H4 (cell line): Measurements from ENCODE around the gene MCTP1. TPM values are rescaled to one million over a fixed set of nuclear protein-coding genes. Genes with fewer than 3 reads are reported as not detected.

Source experiments
- DNase-seq: peaks from one replicate; pipeline ENCODE4 v3.0.0-alpha.2; 2015; ENCODE audit warnings: low spot score
- total RNA-seq: library from RNA; depleted of rRNA; stranded (reverse); fragments of >200 nt; shearing (Covaris generic); gene quantifications from 2 replicates; pipeline ENCODE4 v1.2.3, GENCODE V29; 2014

MCTP1 gene
- total RNA-seq, 1 experiment from 2014 or later = 6.5 TPM

DNA sequence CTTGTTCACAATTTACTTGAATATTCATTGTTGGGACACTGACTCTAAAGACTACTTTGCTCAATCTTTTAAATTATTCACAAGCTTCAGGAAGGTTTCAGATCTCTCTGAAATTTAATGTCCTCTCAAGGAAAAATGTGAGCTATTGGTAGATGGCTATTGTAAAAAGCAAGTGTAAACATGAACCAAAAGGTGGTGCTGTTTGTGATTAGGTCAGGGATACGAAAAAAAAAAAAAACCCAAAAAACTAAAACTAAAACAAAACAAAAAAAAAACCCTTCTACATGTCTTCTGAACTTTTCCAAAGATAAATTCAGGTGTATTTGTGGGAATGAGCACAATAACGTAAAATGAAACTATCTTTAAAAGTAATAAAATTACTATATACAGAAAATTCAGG lies 472.7 kb downstream of the MCTP1 start:
- DNase-seq = no peak

DNA sequence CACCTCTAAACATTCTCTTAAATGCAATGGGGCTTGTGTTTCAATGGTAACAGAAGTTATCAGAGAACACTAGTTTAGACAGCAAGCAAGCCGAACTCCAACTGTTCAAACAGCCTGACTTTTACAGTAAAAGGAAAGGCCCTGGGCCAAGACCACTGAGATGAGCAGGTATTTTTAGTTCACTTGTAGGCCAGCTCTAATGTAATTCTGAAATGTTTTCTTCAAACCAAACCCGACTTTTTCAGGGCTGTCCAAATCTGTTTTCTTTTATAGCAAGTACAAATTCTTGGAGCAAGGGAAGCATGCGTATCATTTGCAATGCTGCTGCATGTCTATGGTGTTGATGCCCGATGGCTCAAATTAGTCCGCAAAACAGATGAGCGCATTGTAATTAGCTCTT lies 473.6 kb downstream of the MCTP1 start:
- no peak for DNase-seq

DNA sequence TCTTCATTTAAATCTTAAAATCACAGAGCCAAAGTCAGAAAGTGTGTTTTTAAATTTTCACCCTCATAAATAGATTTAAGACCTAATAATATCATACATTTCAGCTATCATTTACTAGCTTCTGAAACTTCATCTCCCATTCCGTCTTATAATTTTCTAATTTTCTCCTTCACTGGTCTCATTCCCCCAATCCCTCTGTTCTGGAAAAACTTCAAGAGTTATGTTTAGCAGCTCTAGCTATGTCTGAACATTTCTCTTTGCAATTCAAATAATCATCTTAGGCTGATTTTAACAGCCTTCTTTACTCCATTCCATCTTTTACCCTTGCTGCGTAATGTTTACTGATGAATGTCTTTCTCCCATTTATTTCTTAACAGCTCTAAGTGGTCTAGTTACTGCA lies 474.0 kb downstream of the MCTP1 start:
- no peak for DNase-seq

DNA sequence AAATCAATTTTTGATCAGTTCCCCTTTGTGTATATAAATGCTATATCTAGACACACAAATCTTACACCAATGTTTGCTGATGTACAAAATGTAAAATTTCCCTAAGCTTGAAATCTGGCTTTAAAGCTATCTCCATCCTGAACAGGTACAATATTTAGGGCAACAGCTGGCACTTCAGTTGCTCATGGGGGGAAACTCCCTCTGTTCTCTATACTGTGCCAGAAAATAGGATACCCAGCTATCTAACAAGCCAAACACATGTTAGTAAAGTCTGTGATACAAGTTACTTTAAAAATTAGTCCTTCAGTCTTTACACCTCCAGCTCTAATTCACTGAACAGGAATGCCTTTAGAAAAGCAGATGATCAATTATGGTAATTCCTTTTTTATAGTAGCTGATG lies 474.6 kb downstream of the MCTP1 start:
- DNase-seq = no peak

DNA sequence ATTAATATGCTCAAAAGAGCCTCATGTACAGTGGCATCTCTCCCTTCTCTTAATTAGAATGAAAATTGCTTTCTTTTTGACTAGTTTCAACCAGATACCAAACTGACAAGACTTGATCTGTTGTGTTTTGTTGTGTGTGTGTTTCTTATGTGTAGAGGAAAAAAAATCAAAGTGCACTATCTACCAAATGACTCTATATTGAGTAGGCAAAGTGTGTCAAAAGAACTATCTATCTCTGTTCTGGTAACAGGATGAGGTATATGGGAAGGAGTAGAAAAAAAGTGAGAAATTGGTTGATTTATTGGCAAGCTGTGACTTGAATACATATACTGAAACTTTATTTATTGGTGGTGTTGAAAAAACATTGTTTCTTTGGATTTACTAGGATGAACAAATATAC lies 476.4 kb downstream of the MCTP1 start:
- DNase-seq = no peak

GRCh38 chr5:94807985-94808384 lies 476.9 kb downstream of the MCTP1 start:
- DNase-seq = no peak

DNA sequence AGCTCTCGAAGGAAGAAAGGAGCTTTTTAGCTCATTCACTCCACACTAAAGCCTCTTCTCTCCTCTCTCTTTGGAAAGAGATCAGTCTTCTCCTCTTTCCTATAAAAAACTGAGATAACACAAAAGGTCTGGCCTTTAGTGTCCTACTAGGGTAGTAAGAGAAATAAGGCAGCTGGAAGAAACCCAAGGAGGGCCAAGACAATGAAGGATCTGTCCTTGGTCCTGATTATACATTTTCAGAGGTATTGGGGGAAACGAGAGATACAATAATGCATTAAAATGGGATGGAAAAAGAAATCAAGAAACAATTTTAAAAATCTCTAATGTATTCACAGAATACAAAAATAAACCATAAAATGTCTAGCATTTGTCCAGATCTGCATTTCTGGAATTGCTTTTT lies 482.4 kb downstream of the MCTP1 start:
- no peak for DNase-seq

- DNase-seq = no peak
Observed at GRCh38 chr5:94796586-94796985, 488.3 kb downstream of the MCTP1 start.

GRCh38 chr5:94793816-94794198 lies 491.1 kb downstream of the MCTP1 start:
- no peak for DNase-seq

- DNase-seq = peak; percentile 91
Observed at GRCh38 chr5:94793113-94793815, 491.6 kb downstream of the MCTP1 start.

DNA sequence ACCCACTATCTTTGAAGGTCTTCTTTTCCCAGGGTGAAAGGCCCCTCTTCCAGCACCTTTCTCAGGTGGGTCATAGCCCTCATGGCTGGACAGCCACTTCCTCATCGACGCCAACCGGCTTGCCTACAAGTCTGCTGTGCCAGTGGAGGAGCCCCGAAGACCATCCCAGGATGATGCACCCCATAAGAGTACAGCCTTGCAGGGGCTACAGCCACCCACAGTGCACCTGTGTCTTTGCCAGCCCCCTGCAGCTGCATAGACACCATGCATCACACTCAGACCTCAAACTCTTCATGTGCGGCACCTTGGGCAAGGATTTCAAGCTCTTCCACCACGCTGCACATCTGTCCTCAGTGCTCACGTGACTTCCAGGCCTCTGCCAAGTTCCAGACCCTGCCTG lies 493.1 kb downstream of the MCTP1 start:
- no peak for DNase-seq

- no peak for DNase-seq
Observed at GRCh38 chr5:94788527-94788926, 496.4 kb downstream of the MCTP1 start.

GRCh38 chr5:94784536-94785505 lies 500.1 kb downstream of the MCTP1 start:
- DNase-seq = no peak

DNA sequence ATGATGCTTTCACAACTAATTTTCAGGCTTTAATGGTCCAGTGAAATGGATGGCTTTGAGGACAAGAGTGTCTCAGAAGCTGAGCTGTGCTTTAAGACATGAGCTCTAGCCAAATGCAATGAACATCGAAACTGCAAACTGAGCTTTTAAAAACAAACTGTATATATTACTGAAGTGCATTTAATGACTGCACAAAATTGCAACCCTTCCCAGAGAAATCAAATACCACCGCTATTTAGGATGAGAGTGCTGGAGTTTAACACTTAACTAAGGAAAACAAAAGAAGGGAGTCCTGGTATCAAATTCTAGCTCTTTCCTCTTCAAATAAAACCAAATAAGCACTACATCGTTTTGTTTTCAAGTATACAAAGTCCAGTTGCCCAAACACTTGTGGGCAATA lies 502.5 kb downstream of the MCTP1 start:
- no peak for DNase-seq

DNA sequence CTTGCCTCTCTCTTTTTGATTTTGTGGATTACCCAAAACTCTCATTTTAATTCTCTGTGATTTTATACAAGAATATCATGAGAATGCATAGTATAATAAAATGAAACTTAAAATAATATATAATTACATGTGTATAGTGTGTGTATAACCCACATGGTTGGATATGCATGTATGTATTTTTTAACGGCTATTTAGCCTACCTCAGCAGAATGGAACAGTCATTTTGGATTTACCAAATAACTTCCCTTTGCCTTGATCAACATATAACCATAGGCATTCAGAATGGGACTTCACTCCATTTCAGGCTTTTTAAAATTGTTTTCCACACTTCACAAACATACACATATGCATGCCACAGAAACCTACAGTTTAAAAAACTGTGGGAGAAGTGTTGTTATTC lies 505.2 kb downstream of the MCTP1 start:
- no peak for DNase-seq

DNA sequence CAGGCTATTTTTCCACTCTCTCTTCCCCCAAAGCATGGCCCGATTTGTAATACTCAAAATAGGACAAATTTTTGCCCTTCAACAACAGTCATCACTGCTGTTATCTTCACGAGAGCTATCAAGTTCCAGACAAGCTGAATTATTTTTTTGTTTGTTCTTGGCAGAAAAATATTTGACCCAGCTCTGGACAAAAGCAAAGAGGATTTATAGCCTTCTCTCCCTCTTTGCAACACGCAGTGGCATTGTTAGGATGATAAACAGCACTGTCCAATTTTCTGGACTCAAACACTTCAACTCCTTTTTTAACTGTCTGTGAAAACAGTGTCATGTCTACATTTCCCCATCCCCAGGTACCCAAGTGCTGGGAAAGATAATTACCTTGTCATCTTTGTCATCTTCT lies 506.2 kb downstream of the MCTP1 start:
- no peak for DNase-seq

- DNase-seq = no peak
Observed at GRCh38 chr5:94778299-94778698, 506.6 kb downstream of the MCTP1 start.

- DNase-seq = no peak
Observed at GRCh38 chr5:94777056-94777880, 507.6 kb downstream of the MCTP1 start.

DNA sequence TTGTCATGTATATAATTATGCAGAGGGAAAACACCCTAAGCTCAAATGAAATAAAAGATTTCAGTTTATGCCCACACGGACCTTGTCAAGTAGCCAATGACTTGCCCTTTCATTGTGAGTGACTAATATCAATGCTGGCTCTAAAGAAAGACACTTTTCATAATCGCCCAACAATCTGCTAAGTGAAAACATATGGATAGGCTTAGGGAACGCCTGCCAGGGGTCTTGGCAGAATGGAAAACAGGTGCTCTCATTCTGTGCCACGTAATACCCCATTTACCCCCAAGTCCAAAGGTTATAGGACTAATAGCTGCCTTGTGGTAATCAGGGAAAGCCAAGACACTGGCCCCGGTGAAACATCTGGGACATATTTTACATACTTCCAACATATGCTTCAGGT lies 508.7 kb downstream of the MCTP1 start:
- DNase-seq = no peak

- DNase-seq = no peak
Observed at GRCh38 chr5:94775088-94775487, 509.8 kb downstream of the MCTP1 start.

DNA sequence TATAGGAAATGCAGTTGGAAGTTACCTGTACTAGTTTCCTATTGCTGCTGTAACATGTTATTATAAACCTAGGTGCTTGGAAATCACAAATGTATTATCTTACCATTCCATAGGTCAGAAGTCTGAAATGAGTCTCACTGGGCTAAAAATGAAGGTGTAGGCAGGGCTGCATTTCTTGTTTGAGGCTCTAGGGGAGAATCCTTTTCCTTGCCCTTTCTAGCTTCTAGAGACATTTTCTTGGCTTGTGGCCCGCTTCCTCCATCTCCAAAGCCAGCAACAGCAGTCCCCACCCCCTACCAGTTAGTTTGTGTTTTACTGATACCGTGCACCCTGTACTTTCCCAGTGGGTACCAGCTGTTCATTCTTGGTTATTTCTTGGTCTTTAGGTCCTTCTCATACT lies 513.2 kb downstream of the MCTP1 start:
- no peak for DNase-seq

DNA sequence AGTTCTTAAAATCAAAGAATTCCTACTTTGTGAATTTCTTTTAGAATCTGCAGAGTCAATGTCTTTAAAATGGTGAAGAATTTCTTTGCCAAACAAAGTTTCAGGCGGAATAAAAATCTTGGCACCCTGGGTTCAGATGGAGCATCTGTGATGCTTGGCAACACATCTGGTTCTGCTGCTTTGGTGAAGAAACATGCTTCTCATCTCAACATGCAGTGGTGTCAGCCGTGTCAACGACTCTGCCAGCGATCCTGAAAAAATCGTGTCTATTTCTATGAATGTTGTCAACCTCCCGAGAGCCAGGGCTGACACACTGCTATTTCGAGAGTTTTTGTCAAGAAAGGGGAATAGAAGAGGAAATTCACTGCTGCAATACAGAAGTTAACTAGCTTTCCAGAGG lies 514.9 kb downstream of the MCTP1 start:
- DNase-seq = no peak
